Heart left ventricle (tissue), 16 donors: ENCODE measurements around the gene RPL37A. TPM values are rescaled to one million over a fixed set of nuclear protein-coding genes. Genes with fewer than 3 reads are reported as not detected.

ENCODE experiments used
- ATAC-seq, 4 donors: fragments of 200-7000 bp; cut with Tn5 transposase; one replicate each; pipeline ENCODE4 v1.9.1; 2020 to 2022; ENCODE audit warnings: moderate library complexity in 4 of 4, mild to moderate bottlenecking in 3 of 4, moderate number of reproducible peaks in 1 of 4
- DNase-seq, 5 donors: peaks; one replicate each; pipeline ENCODE4 v3.0.0-alpha.2; 2020
- H3K27ac ChIP-seq, 12 donors: fragments of 200-600 bp; sonication (generic) in 4 of 12; one replicate each; pipeline versions ENCODE4 v1.5.0 to v1.8.0; 2016 to 2022; ENCODE audit warnings: mild to moderate bottlenecking in 2 of 12
- H3K27me3 ChIP-seq, 9 donors: fragments of 200-600 bp; sonication (generic) in 2 of 9; one replicate each; pipeline versions ENCODE4 v1.5.1 to v1.8.0; 2016 to 2022; ENCODE audit warnings: mild to moderate bottlenecking in 3 of 9
- H3K36me3 ChIP-seq, 9 donors: fragments of 200-600 bp; sonication (generic) in 2 of 9; one replicate each; pipeline versions ENCODE4 v1.5.0 to v1.8.0; 2018 to 2022; ENCODE audit warnings: mild to moderate bottlenecking in 2 of 9
- H3K4me1 ChIP-seq, 12 donors: fragments of 200-600 bp; sonication (generic) in 4 of 12; one replicate each; pipeline versions ENCODE4 v1.5.0 to v1.8.0; 2016 to 2022; ENCODE audit warnings: mild to moderate bottlenecking in 3 of 12
- H3K4me3 ChIP-seq, 12 donors: fragments of 200-600 bp; sonication (generic) in 4 of 12; one replicate each; pipeline versions ENCODE4 v1.5.0 to v1.8.0; 2017 to 2022; ENCODE audit warnings: mild to moderate bottlenecking in 9 of 12, moderate library complexity in 4 of 12
- H3K9me3 ChIP-seq, 12 donors: fragments of 200-600 bp; sonication (generic) in 4 of 12; one replicate each; pipeline versions ENCODE4 v1.5.0 to v1.8.0; 2016 to 2022; ENCODE audit warnings: mild to moderate bottlenecking in 1 of 12
- CTCF ChIP-seq, 12 donors: fragments of 200-600 bp; sonication (generic) in 4 of 12; IDR thresholded peaks; one replicate each; pipeline versions ENCODE4 v1.5.0 to v1.8.0; 2018 to 2022; ENCODE audit warnings: antibody characterized with exemption in 12 of 12, mild to moderate bottlenecking in 5 of 12
- POLR2A ChIP-seq, 2 donors: fragments of 450-650 bp; IDR thresholded peaks; one replicate each; pipeline ENCODE4 v1.6.1; 2017; ENCODE audit warnings: antibody characterized with exemption in 2 of 2, mild to moderate bottlenecking in 2 of 2, moderate library complexity in 2 of 2
- WGBS, 4 donors: extraction: QIAGEN DNeasy Blood & Tissue Kit in 2 of 4; methylation state at CpG; one replicate each; pipeline versions ENCODE4 v1.1.5 to v1.1.7; 2013 to 2018; 5-methylcytosine and 5-hydroxymethylcytosine counted together
- intact Hi-C, 10 donors: fragments of 100-400 bp; cut with DNase I; formaldehyde crosslinking; loops; one replicate each; pipeline versions ENCODE4 v1.11.1 to v1.14.2; 2022
- polyA plus RNA-seq, 2 donors: library from polyadenylated mRNA; stranded (reverse); fragments of 200-250 nt; gene quantifications; one replicate each; pipeline ENCODE4 v1.2.3, GENCODE V29; 2013
- total RNA-seq, 9 donors: library from RNA; depleted of rRNA in 2 of 9; stranded (reverse); fragments of >200 nt in 2 of 9; fragmentation: NEBNext Ultra II Directional in 3 of 9; extraction: Animal tissue kit (Norgen Biotek cat#: 25700) in 3 of 9; gene quantifications; one replicate each; pipeline versions ENCODE4 v1.1.0 to v1.2.4, GENCODE V29; 2016 to 2023
- donor health status: ischemic (EF 13 %, LVEDD 7.1; RV severe dilation, severe dysfunction).
- donor health status: healthy with polysubstance abuse.
- donor health status: DM: no; HTN: yes; CAD: no.
- donor health status: DM: no; HTN: no; CAD: no.
- donor health status: ischemic (EF 25% LVEDD 6.9; RV normal size, moderate dysfunction).
- donor health status: ischemic (EF 25% LVEDD 5.7; RV mildly dilated, moderate dysfunction).
- donor health status: healthy.
- donor health status: DM: yes; HTN: yes; CAD: no.
- donor health status: ischemic (EF 35%, LVEDD 5.7; RV mildly dilated, moderate dysfunction).
- donor health status: nonischemic (EF 11% LVEDD 7.7; RV severe dilation, severe dysfunction).
- donor health status: DM: yes; HTN: yes; CAD: no.
- donor health status: PGD.
- donor health status: ischemic (EF 29% LVEDD 5.4; RV normal size, mild dysfunction).
- donor health status: nonischemic (EF 23%, LVEDD 6.1; RV moderate dilation, normal function).

Gene RPL37A
- total and polyA plus RNA-seq, 11 donors = 602 to 3,426 (median 1,988) TPM

DNA sequence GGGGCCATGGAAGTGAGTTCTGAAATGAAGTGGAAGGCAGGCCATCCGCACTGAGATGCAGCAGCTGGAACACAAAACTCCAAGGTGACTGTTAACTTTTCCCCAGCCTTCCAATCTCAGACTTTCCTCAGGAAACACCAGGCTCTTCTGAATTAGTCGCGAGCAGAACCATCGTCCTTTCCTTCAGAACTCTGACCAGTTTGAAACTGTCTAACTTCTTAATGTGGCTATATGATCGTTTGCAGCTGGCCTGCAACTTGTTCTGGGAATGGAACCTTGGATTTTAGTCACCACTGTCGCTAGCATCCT, 620 bp upstream of the RPL37A start:
- Histone ChIP-seq H3K27me3 (no peaks in the 10 kb centered on the region), H3K4me3 (peak overlapping the region; percentile 59 to 96 (median 79)), H3K9me3 (no peaks in the 10 kb centered on the region), H3K27ac (peak overlapping the region; percentile 53 to 96 (median 82)), H3K4me1 (peaks cover 4 to 73% (median 23%) of the 10 kb centered on the region in 12 donors), H3K36me3 (peaks cover 0 to 38% (median 34%) of the 10 kb centered on the region in 9 donors)
- 14 to 16% (median 15%) methylated on average over 6 of the region's 6 CpGs for WGBS, 4 donors
- TF ChIP-seq CTCF (IDR thresholded peaks at IDR 0.05) (no peak), POLR2A (IDR thresholded peaks at IDR 0.05) (no peak)
- DNase-seq = no peak
- ATAC-seq = peak in 1 of 4 donors; percentile 1
- intact Hi-C loops = loop anchor here in 1 of 10 donors (5.0 kb wide), 1 partner anchor 86 kb away; the partner anchor contains the start of gene SMARCAL1

DNA sequence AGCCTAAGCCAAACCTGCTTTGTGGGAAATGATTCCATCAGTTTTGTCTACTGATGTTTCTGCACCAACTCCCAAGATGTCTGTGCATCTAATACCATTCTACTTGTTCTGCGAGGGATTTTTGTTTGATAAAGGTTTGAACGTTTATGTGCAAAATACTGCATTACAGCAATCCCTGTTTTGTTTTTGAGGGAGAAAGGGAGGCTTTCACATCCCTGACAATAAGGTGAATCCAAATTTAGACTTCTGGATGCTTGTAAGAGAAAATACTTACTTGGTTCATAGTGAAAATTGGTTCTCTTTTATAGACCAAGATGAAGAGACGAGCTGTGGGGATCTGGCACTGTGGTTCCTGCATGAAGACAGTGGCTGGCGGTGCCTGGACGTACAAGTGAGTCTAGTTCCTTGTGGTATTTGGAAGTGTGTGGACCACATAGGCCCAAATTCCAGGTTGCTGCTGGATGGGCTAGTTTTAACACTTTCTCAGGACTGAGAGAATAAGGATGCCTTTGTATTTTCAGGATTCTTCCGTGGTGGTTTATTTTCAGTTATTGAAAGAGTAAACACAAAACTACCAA, 1.1 kb downstream of the RPL37A start:
- H3K27ac ChIP-seq = peak overlapping the region in 8 of 12 donors; percentile 70 to 96 (median 85)
- no peak for TF ChIP-seq CTCF (IDR thresholded peaks at IDR 0.05)
- TF ChIP-seq POLR2A (IDR thresholded peaks at IDR 0.05) = no peak
- H3K4me1 ChIP-seq = peaks cover 4 to 79% (median 23%) of the 10 kb centered on the region in 12 donors
- peak overlapping the region; percentile 59 to 96 (median 79) for H3K4me3 ChIP-seq
- H3K36me3 ChIP-seq = peaks cover 0 to 55% (median 51%) of the 10 kb centered on the region in 9 donors
- intact Hi-C loops = loop anchor here in 1 of 10 donors (5.0 kb wide), 1 partner anchor 87 kb away; the partner anchor contains the start of gene SMARCAL1
- no peak for DNase-seq
- WGBS, 4 donors = 16 to 29% (median 22%) methylated on average over 6 of the region's 6 CpGs
- no peak for ATAC-seq
- no peaks in the 10 kb centered on the region for H3K9me3 ChIP-seq
- no peaks in the 10 kb centered on the region for H3K27me3 ChIP-seq

DNA sequence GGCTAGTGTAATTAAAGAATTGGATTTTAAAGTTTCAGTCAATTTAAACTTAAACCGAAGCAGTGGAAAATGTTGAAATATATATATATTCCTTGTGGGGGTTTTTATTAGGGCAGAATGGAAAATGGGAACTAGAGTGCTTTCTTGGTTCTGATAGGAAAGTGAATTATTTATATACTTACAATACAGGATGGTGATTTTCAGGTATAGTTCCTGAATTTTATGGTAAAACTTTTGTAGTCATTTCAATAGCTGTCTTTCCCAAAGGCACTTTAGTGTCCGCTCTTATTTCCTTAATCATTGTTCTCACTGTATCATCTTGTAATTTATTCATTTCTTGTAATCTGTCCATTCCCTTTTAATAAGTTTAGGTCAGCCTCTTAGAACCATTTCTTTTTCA, 1.9 kb downstream of the RPL37A start:
- Histone ChIP-seq H3K9me3 (no peaks in the 10 kb centered on the region), H3K27me3 (no peaks in the 10 kb centered on the region), H3K4me3 (peak overlapping the region in 4 of 12 donors; percentile 78 to 96 (median 86)), H3K27ac (no peak overlapping the region), H3K4me1 (peaks cover 4 to 72% (median 23%) of the 10 kb centered on the region in 12 donors), H3K36me3 (peaks cover 0 to 63% (median 59%) of the 10 kb centered on the region in 9 donors)
- intact Hi-C loops = no loop called here
- TF ChIP-seq CTCF (IDR thresholded peaks at IDR 0.05) = no peak
- TF ChIP-seq POLR2A (IDR thresholded peaks at IDR 0.05) = no peak
- WGBS, 4 donors = 93 to 95% (median 95%) methylated on average over 2 of the region's 2 CpGs
- ATAC-seq (no peak), DNase-seq (no peak)

DNA sequence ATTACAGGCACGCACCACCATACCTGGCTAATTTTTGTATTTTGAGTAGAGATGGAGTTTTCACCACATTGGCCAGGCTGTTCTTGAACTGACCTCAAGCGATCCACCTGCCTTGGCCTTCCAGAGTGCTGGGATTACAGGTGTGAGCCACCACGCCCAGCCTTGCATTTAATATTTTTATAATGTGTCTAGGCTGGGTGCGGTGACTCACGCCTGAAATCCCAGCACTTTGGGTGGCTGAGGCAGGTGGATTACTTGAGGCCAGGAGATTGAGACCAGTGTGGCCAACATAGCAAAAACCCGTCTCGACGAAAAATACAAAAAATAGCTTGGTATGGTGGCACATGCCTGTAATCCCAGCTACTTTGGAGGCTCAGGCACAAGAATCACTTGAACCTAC, 3.2 kb downstream of the RPL37A start:
- WGBS, 4 donors = 91 to 95% (median 92%) methylated on average over 8 of the region's 8 CpGs
- Histone ChIP-seq H3K36me3 (peaks cover 0 to 72% (median 63%) of the 10 kb centered on the region in 9 donors), H3K4me3 (no peak overlapping the region), H3K27me3 (no peaks in the 10 kb centered on the region), H3K4me1 (peaks cover 4 to 59% (median 23%) of the 10 kb centered on the region in 12 donors), H3K27ac (no peak overlapping the region), H3K9me3 (no peaks in the 10 kb centered on the region)
- DNase-seq = no peak
- ATAC-seq = no peak
- intact Hi-C loops = no loop called here
- no peak for TF ChIP-seq CTCF (IDR thresholded peaks at IDR 0.05)
- no peak for TF ChIP-seq POLR2A (IDR thresholded peaks at IDR 0.05)
